Measurements from ENCODE around the gene NMD3.

DNA sequence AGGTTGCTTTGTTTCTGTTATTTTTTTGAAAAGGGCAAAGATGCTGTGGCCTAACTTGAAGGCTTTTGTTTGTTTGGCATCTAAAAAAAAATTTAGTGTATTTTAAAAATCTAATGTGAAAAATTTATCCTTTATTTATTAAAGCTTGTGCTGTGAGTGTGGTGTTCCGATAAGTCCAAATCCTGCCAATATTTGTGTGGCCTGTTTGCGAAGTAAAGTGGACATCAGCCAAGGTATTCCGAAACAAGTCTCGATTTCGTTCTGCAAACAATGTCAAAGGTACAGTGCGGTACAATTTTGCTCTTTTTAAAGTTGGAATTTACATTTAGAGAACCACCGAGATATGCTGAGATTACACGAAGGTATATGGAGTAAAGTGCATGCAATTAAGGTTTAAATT lies 3.7 kb downstream of the NMD3 start:
- TF ChIP-seq, protein P1, sequence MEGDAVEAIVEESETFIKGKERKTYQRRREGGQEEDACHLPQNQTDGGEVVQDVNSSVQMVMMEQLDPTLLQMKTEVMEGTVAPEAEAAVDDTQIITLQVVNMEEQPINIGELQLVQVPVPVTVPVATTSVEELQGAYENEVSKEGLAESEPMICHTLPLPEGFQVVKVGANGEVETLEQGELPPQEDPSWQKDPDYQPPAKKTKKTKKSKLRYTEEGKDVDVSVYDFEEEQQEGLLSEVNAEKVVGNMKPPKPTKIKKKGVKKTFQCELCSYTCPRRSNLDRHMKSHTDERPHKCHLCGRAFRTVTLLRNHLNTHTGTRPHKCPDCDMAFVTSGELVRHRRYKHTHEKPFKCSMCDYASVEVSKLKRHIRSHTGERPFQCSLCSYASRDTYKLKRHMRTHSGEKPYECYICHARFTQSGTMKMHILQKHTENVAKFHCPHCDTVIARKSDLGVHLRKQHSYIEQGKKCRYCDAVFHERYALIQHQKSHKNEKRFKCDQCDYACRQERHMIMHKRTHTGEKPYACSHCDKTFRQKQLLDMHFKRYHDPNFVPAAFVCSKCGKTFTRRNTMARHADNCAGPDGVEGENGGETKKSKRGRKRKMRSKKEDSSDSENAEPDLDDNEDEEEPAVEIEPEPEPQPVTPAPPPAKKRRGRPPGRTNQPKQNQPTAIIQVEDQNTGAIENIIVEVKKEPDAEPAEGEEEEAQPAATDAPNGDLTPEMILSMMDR (IDR thresholded peaks at IDR 0.05; ENCODE audit: poor library complexity), result no peak
- TF ChIP-seq EZH2phosphoT487 (IDR thresholded peaks at IDR 0.05; ENCODE audit: low read depth, severe bottlenecking, unreplicated experiment) (no peak), EZH2 (IDR thresholded peaks at IDR 0.05; ENCODE audit: borderline replicate concordance) (no peak)

Measured in hepatocyte (in vitro differentiated cells).